Natural killer cell (primary cell): ENCODE measurements around the gene ARNT2. TPM values are rescaled to one million over a fixed set of nuclear protein-coding genes. Genes with fewer than 3 reads are reported as not detected.

Source experiments
- ATAC-seq, 3 donors: fragments of 150-1000 bp in 2 of 3; fragments of 200-7000 bp in 1 of 3; cut with Tn5 transposase; 1 replicate in 1 of 3; 2 replicates in 2 of 3; pipeline ENCODE4 v1.10.0; 2021; ENCODE audit warnings: mild to moderate bottlenecking in 2 of 3, moderate library complexity in 2 of 3
- DNase-seq, 2 donors: peaks; one replicate each; pipeline versions ENCODE4 v3.0.0 to v3.0.0-alpha.2; 2013 to 2021; ENCODE audit warnings: mixed read lengths in 1 of 2
- H3K27ac ChIP-seq: one replicate; pipeline ENCODE4 v1.5.1; 2013; ENCODE audit warnings: mild to moderate bottlenecking, low read length
- H3K27me3 ChIP-seq: one replicate; pipeline ENCODE4 v1.6.1; 2013; ENCODE audit warnings: low read length; ENCODE audit not compliant: control insufficient read depth, insufficient read depth
- H3K36me3 ChIP-seq: one replicate; pipeline ENCODE4 v1.6.1; 2013; ENCODE audit warnings: low read length; ENCODE audit not compliant: control insufficient read depth, insufficient read depth
- H3K4me1 ChIP-seq: one replicate; pipeline ENCODE4 v1.6.1; 2013; ENCODE audit warnings: low read length; ENCODE audit not compliant: control insufficient read depth, insufficient read depth
- H3K4me3 ChIP-seq: one replicate; pipeline ENCODE4 v1.5.1; 2013; ENCODE audit warnings: low read length
- H3K9me3 ChIP-seq: one replicate; pipeline ENCODE4 v1.6.1; 2013; ENCODE audit warnings: low read length; ENCODE audit not compliant: control insufficient read depth, insufficient read depth
- H3K27ac Mint-ChIP-seq, 2 donors: one replicate each; pipeline ENCODE4 v1.8.0; 2022; ENCODE audit warnings: mild to moderate bottlenecking in 2 of 2, mixed read lengths in 2 of 2, moderate library complexity in 1 of 2
- H3K27me3 Mint-ChIP-seq, 2 donors: one replicate each; pipeline ENCODE4 v1.8.0; 2022; ENCODE audit warnings: low read depth in 2 of 2, mixed read lengths in 2 of 2
- H3K36me3 Mint-ChIP-seq: one replicate; pipeline ENCODE4 v1.8.0; 2022; ENCODE audit warnings: mixed read lengths
- H3K4me1 Mint-ChIP-seq, 2 donors: one replicate each; pipeline ENCODE4 v1.8.0; 2022; ENCODE audit warnings: mixed read lengths in 2 of 2
- H3K4me3 Mint-ChIP-seq: one replicate; pipeline ENCODE4 v1.8.0; 2022; ENCODE audit warnings: mild to moderate bottlenecking, moderate library complexity, mixed read lengths
- H3K9me3 Mint-ChIP-seq, 2 donors: one replicate each; pipeline ENCODE4 v1.8.0; 2022; ENCODE audit warnings: mixed read lengths in 2 of 2
- CTCF ChIP-seq: fragments of 200-600 bp; IDR thresholded peaks from one replicate; pipeline ENCODE4 v1.8.0; 2022; ENCODE audit warnings: antibody characterized with exemption
- WGBS: methylation state at CpG from one replicate; pipeline ENCODE4 v1.1.7; 2013; ENCODE audit warnings: missing lambda C conversion rate; ENCODE audit not compliant: insufficient coverage; 5-methylcytosine and 5-hydroxymethylcytosine counted together
- intact Hi-C: fragments of 100-400 bp; cut with micrococcal nuclease; formaldehyde crosslinking; loops from one replicate; pipeline ENCODE4 v1.14.2; 2022
- total RNA-seq, 4 donors: library from RNA; stranded (reverse); fragments of 120-200 nt in 1 of 4; gene quantifications; one replicate each; pipeline versions ENCODE4 v1.2.3 to v1.2.4, GENCODE V29; 2013 to 2022

ARNT2 gene
- total RNA-seq, 3 donors from 2014 or later (not counting 1 experiment from before 2014, with no cell fraction given): not detected

- no peak overlapping the region for H3K4me3 Mint-ChIP-seq
- H3K4me1 Mint-ChIP-seq: peaks cover 0 to 6% of the 10 kb centered on the region in 2 donors
- peaks cover 11% of the 10 kb centered on the region for H3K4me1 ChIP-seq
- no peak overlapping the region for H3K27ac Mint-ChIP-seq
- ATAC-seq: no peak
- H3K4me3 ChIP-seq: no peak overlapping the region
- no peak overlapping the region for H3K27ac ChIP-seq
- H3K9me3 ChIP-seq: no peaks in the 10 kb centered on the region
- H3K27me3 Mint-ChIP-seq: peaks cover 13 to 28% of the 10 kb centered on the region in 2 donors
- TF ChIP-seq CTCF: no peak
- intact Hi-C loops: no loop called here
- no peaks in the 10 kb centered on the region for H3K27me3 ChIP-seq
- DNase-seq: no peak
- no peaks in the 10 kb centered on the region for H3K36me3 Mint-ChIP-seq
- no peaks in the 10 kb centered on the region for H3K36me3 ChIP-seq
- WGBS: 62% methylated on average over 8 of the region's 8 CpGs
- no peaks in the 10 kb centered on the region for H3K9me3 Mint-ChIP-seq
These were observed 155.1 kb downstream of the ARNT2 start for GRCh38 chr15:80559320-80559693.

GRCh38 chr15:80559761-80560160 lies 155.6 kb downstream of the ARNT2 start:
- H3K4me3 ChIP-seq: no peak overlapping the region
- no peak overlapping the region for H3K27ac ChIP-seq
- H3K9me3 ChIP-seq: no peaks in the 10 kb centered on the region
- ATAC-seq (no peak), DNase-seq (no peak)
- no peaks in the 10 kb centered on the region for H3K36me3 ChIP-seq
- Mint-ChIP-seq H3K4me1 (peaks cover 0 to 6% of the 10 kb centered on the region in 2 donors), H3K4me3 (no peak overlapping the region), H3K9me3 (no peaks in the 10 kb centered on the region), H3K27me3 (peaks cover 13 to 28% of the 10 kb centered on the region in 2 donors), H3K36me3 (no peaks in the 10 kb centered on the region), H3K27ac (no peak overlapping the region)
- TF ChIP-seq CTCF: no peak
- WGBS: 86% methylated on average over 6 of the region's 6 CpGs
- intact Hi-C loops: no loop called here
- peaks cover 11% of the 10 kb centered on the region for H3K4me1 ChIP-seq
- H3K27me3 ChIP-seq: no peaks in the 10 kb centered on the region

- no peak for TF ChIP-seq CTCF
- Histone ChIP-seq H3K4me1 (peaks cover 11% of the 10 kb centered on the region), H3K36me3 (no peaks in the 10 kb centered on the region), H3K4me3 (no peak overlapping the region), H3K27me3 (no peaks in the 10 kb centered on the region), H3K9me3 (no peaks in the 10 kb centered on the region), H3K27ac (no peak overlapping the region)
- no peaks in the 10 kb centered on the region for H3K9me3 Mint-ChIP-seq
- WGBS: 38% methylated on average over 10 of the region's 10 CpGs
- DNase-seq (no peak), ATAC-seq (no peak)
- peaks cover 16 to 24% of the 10 kb centered on the region in 2 donors for H3K27me3 Mint-ChIP-seq
- H3K4me1 Mint-ChIP-seq: peaks cover 5 to 10% of the 10 kb centered on the region in 2 donors
- no peaks in the 10 kb centered on the region for H3K36me3 Mint-ChIP-seq
- H3K4me3 Mint-ChIP-seq: no peak overlapping the region
- H3K27ac Mint-ChIP-seq: no peak overlapping the region
- intact Hi-C loops: no loop called here
These were observed 156.6 kb downstream of the ARNT2 start for GRCh38 chr15:80560601-80561400.

- no peaks in the 10 kb centered on the region for H3K9me3 Mint-ChIP-seq
- H3K4me1 ChIP-seq: peaks cover 11% of the 10 kb centered on the region
- no peak for ATAC-seq
- H3K36me3 Mint-ChIP-seq: no peaks in the 10 kb centered on the region
- intact Hi-C loops: no loop called here
- TF ChIP-seq CTCF: no peak
- 83% methylated on average over 1 of the region's 1 CpG for WGBS
- H3K27ac Mint-ChIP-seq: no peak overlapping the region
- no peak for DNase-seq
- H3K4me1 Mint-ChIP-seq: peaks cover 7 to 13% of the 10 kb centered on the region in 2 donors
- H3K4me3 Mint-ChIP-seq: no peak overlapping the region
- H3K36me3 ChIP-seq: no peaks in the 10 kb centered on the region
- no peaks in the 10 kb centered on the region for H3K27me3 ChIP-seq
- H3K27me3 Mint-ChIP-seq: peaks cover 18 to 31% of the 10 kb centered on the region in 2 donors
- H3K4me3 ChIP-seq: no peak overlapping the region
- no peak overlapping the region for H3K27ac ChIP-seq
- no peaks in the 10 kb centered on the region for H3K9me3 ChIP-seq
These were observed 157.3 kb downstream of the ARNT2 start for GRCh38 chr15:80561500-80561899.
